Transverse colon (tissue), 4 donors: Measurements from ENCODE around the gene CHRNA5. TPM values are rescaled to one million over a fixed set of nuclear protein-coding genes. Genes with fewer than 3 reads are reported as not detected.
"Not testable (repeated sequence)": the region's sequence is repeated elsewhere in the genome, so short reads cannot be mapped to it uniquely, and the experiment has no call there.

ENCODE experiments used
- DNase-seq: peaks from one replicate; pipeline ENCODE4 v3.0.0-alpha.2; 2019
- H3K27ac ChIP-seq, 4 donors: fragments of 200-600 bp; sonication (generic); 2 replicates each; pipeline ENCODE4 v1.5.1; 2016 to 2018; ENCODE audit warnings: inconsistent platforms in 4 of 4
- H3K27me3 ChIP-seq: fragments of 200-600 bp; sonication (generic); 2 replicates; pipeline ENCODE4 v1.5.1; 2017; ENCODE audit warnings: inconsistent platforms
- H3K36me3 ChIP-seq, 4 donors: fragments of 200-600 bp; sonication (generic); 2 replicates each; pipeline ENCODE4 v1.5.1; 2017 to 2019; ENCODE audit warnings: inconsistent platforms in 4 of 4
- H3K4me1 ChIP-seq, 4 donors: fragments of 200-600 bp; sonication (generic); 2 replicates each; pipeline ENCODE4 v1.5.1; 2017 to 2020; ENCODE audit warnings: inconsistent platforms in 4 of 4
- H3K4me3 ChIP-seq, 4 donors: fragments of 200-600 bp; sonication (generic); 1 replicate in 1 of 4; 2 replicates in 3 of 4; pipeline versions ENCODE4 v1.5.1 to v1.6.1; 2017 to 2019; ENCODE audit warnings: inconsistent platforms in 4 of 4
- H3K9me3 ChIP-seq, 2 donors: fragments of 200-600 bp; sonication (generic); 2 replicates each; pipeline ENCODE4 v1.5.1; 2017 to 2019; ENCODE audit warnings: inconsistent platforms in 2 of 2
- CTCF ChIP-seq, 5 experiments: fragments of 200-600 bp in 3 of 5; fragments of 450-650 bp in 2 of 5; sonication (generic) in 3 of 5; IDR thresholded peaks; 1 replicate in 2 of 5; 2 replicates in 3 of 5; pipeline ENCODE4 v1.5.1; 2016 to 2017; ENCODE audit warnings: antibody characterized with exemption in 5 of 5, inconsistent platforms in 3 of 5, mild to moderate bottlenecking in 2 of 5, moderate library complexity in 1 of 5
- EP300 ChIP-seq: sonication (generic); formaldehyde crosslinking; IDR thresholded peaks from one replicate; pipeline ENCODE4 v1.6.1; 2017; ENCODE audit warnings: antibody characterized with exemption, low read depth
- POLR2A ChIP-seq: fragments of 450-650 bp; IDR thresholded peaks from one replicate; pipeline ENCODE4 v1.6.1; 2016; ENCODE audit warnings: antibody characterized with exemption, mild to moderate bottlenecking, moderate library complexity
- POLR2AphosphoS5 ChIP-seq, 3 donors: sonication (generic); formaldehyde crosslinking; IDR thresholded peaks; one replicate each; pipeline ENCODE4 v1.6.1; 2016; ENCODE audit warnings: antibody characterized with exemption in 3 of 3
- WGBS, 2 donors: methylation state at CpG; one replicate each; pipeline ENCODE4 v1.1.5; 2018; ENCODE audit warnings: low coverage in 1 of 2; 5-methylcytosine and 5-hydroxymethylcytosine counted together
- in situ Hi-C, 4 donors: fragments of 200-750 bp; cut with MboI; loops; one replicate each; pipeline versions ENCODE4 v1.15.0 to v1.15.1; 2017; ENCODE audit warnings: low sequenced_read_pairs in 3 of 4, low pct_ligation_motif_present in 1 of 4, low pct_unique_long_range_greater_than_20kb in 1 of 4
- intact Hi-C: fragments of 100-400 bp; cut with DNase I; formaldehyde crosslinking; loops from one replicate; pipeline ENCODE4 v1.15.1; 2023; ENCODE audit warnings: low total_unique reads
- total RNA-seq, 4 donors: library from RNA; depleted of rRNA; stranded (reverse); fragments of >200 nt; gene quantifications; one replicate each; pipeline ENCODE4 v1.1.0, GENCODE V29; 2016

Gene CHRNA5
- total RNA-seq: 1 to 10 TPM in 1 of 4 donors, under 1 TPM in 2, not detected in 1; 0.48 to 3.8 (median 0.82) TPM

GRCh38 chr15:78565097-78565950 lies at the start of gene CHRNA5:
CHRNA5 (plus strand) TSS chr15:78565520; CDS start chr15:78565720, 200 bp downstream.
- intact Hi-C loops: no loop called here
- Histone ChIP-seq H3K4me1 (peaks cover 5 to 19% (median 10%) of the 10 kb centered on the region in 4 donors), H3K27ac (peak within 1 kb of the TSS; percentile 77 to 88 (median 82))

GRCh38 chr15:78520035-78520434 lies 45.3 kb upstream of the CHRNA5 start:
- H3K27ac ChIP-seq, DNase-seq, H3K4me3 ChIP-seq, in situ Hi-C loops, intact Hi-C loops, H3K36me3 ChIP-seq, H3K27me3 ChIP-seq, H3K4me1 ChIP-seq, H3K9me3 ChIP-seq: not testable (repeated sequence)
- WGBS, 2 donors: 50 to 97% methylated on average over 1 to 2 of the region's 3 CpGs

More at GRCh38 chr15:78565097-78565950, at the start of gene CHRNA5:
- Histone ChIP-seq H3K9me3 (no peaks in the 10 kb centered on the region), H3K27me3 (peaks cover 15% of the 10 kb centered on the region), H3K36me3 (no peaks in the 10 kb centered on the region), H3K4me3 (peak within 1 kb of the TSS; percentile 14 to 81 (median 64))
- 1% methylated on average over 75 of the region's 75 CpGs; no CpG with 5 or more reads in 1 of the 2 donors for WGBS, 2 donors
- no peak for TF ChIP-seq CTCF (IDR thresholded peaks at IDR 0.05)
- TF ChIP-seq POLR2A: peak; percentile 35
- no peak for TF ChIP-seq EP300
- TF ChIP-seq POLR2AphosphoS5 (IDR thresholded peaks at IDR 0.05): peak in 2 of 3 donors; percentile 39 to 60
- DNase-seq: peak; percentile 97
- in situ Hi-C loops: no loop called here

- Histone ChIP-seq H3K36me3 (no peaks in the 10 kb centered on the region), H3K9me3 (no peaks in the 10 kb centered on the region), H3K27ac (no peak overlapping the region), H3K27me3 (no peaks in the 10 kb centered on the region), H3K4me3 (no peak overlapping the region), H3K4me1 (no peaks in the 10 kb centered on the region)
- DNase-seq: no peak
- intact Hi-C loops (no loop called here), in situ Hi-C loops (no loop called here)
- TF ChIP-seq POLR2AphosphoS5 (IDR thresholded peaks at IDR 0.05) (no peak), CTCF (IDR thresholded peaks at IDR 0.05) (no peak), EP300 (no peak), POLR2A (no peak)
- WGBS, 2 donors: 92% methylated on average over 5 of the region's 5 CpGs; no CpG with 5 or more reads in 1 of the 2 donors
These were observed 41.1 kb upstream of the CHRNA5 start for GRCh38 chr15:78524230-78524629.

- in situ Hi-C loops (no loop called here), intact Hi-C loops (no loop called here)
- H3K4me3 ChIP-seq: no peak overlapping the region
- TF ChIP-seq POLR2A (no peak), EP300 (no peak), CTCF (IDR thresholded peaks at IDR 0.05) (no peak), POLR2AphosphoS5 (IDR thresholded peaks at IDR 0.05) (no peak)
- no peak for DNase-seq
- 90 to 93% methylated on average over 5 of the region's 5 CpGs for WGBS, 2 donors
- H3K27me3 ChIP-seq: no peaks in the 10 kb centered on the region
- H3K36me3 ChIP-seq: no peaks in the 10 kb centered on the region
- H3K4me1 ChIP-seq: no peaks in the 10 kb centered on the region
- H3K27ac ChIP-seq: no peak overlapping the region
- H3K9me3 ChIP-seq: no peaks in the 10 kb centered on the region
These were observed 38.0 kb upstream of the CHRNA5 start for GRCh38 chr15:78527325-78527724.
